DND-41 (cell line): ENCODE measurements around the gene MAGEF1.

Source experiments
- ATAC-seq: fragments of 200-7000 bp; cut with Tn5 transposase; 3 replicates; pipeline ENCODE4 v1.9.1; 2021; ENCODE audit warnings: low read depth; ENCODE audit not compliant: insufficient read depth
- DNase-seq: peaks from one replicate; pipeline ENCODE4 v3.0.0-alpha.2; 2020
- H2AFZ ChIP-seq: 2 replicates; pipeline ENCODE4 v1.6.0; 2012; ENCODE audit warnings: low read depth, low read length
- H3K27ac ChIP-seq: 2 replicates; pipeline ENCODE4 v1.5.1; 2012; ENCODE audit warnings: low read length, inconsistent platforms
- H3K27me3 ChIP-seq: fragments of 200-600 bp; sonication (generic); 2 replicates; pipeline ENCODE4 v1.6.0; 2012; ENCODE audit warnings: low read length, mild to moderate bottlenecking, inconsistent platforms; ENCODE audit not compliant: insufficient read depth, poor library complexity
- H3K36me3 ChIP-seq: 2 replicates; pipeline ENCODE4 v1.5.1; 2012; ENCODE audit warnings: low read length, inconsistent platforms; ENCODE audit not compliant: insufficient read depth
- H3K4me1 ChIP-seq: 2 replicates; pipeline ENCODE4 v1.5.1; 2012; ENCODE audit warnings: mild to moderate bottlenecking, low read length; ENCODE audit not compliant: insufficient read depth
- H3K4me2 ChIP-seq: 2 replicates; pipeline ENCODE4 v1.6.0; 2012; ENCODE audit warnings: mild to moderate bottlenecking, moderate library complexity, low read length, inconsistent platforms; ENCODE audit not compliant: insufficient read depth
- H3K4me3 ChIP-seq, 2 experiments: fragments of 200-600 bp in 1 of 2; shearing (Covaris generic) in 1 of 2; 2 replicates each; pipeline ENCODE4 v1.5.1; 2012 to 2016; ENCODE audit warnings: inconsistent platforms in 2 of 2, low read length in 2 of 2, mild to moderate bottlenecking in 2 of 2, low read depth in 1 of 2, moderate library complexity in 1 of 2
- H3K79me2 ChIP-seq: 2 replicates; pipeline ENCODE4 v1.6.0; 2012; ENCODE audit warnings: low read length, inconsistent platforms; ENCODE audit not compliant: insufficient read depth
- H3K9ac ChIP-seq: 2 replicates; pipeline ENCODE4 v1.6.0; 2012; ENCODE audit warnings: low read depth, mild to moderate bottlenecking, inconsistent platforms, low read length, moderate library complexity
- H3K9me3 ChIP-seq: 2 replicates; pipeline ENCODE4 v1.5.1; 2012; ENCODE audit warnings: low read length, moderate library complexity, mild to moderate bottlenecking, inconsistent platforms; ENCODE audit not compliant: insufficient read depth, severe bottlenecking
- H4K20me1 ChIP-seq: 2 replicates; pipeline ENCODE4 v1.6.0; 2012; ENCODE audit warnings: low read length; ENCODE audit not compliant: insufficient read depth
- EZH2 ChIP-seq: IDR thresholded peaks from 3 replicates; pipeline ENCODE4 v1.6.1; 2012; ENCODE audit warnings: borderline replicate concordance, low read depth, mild to moderate bottlenecking, moderate library complexity, low read length, inconsistent platforms; ENCODE audit not compliant: severe bottlenecking
- TF ChIP-seq, protein P1 (sequence below): IDR thresholded peaks from 2 replicates; pipeline ENCODE4 v1.5.1; 2012; ENCODE audit warnings: borderline replicate concordance, low read length, moderate library complexity, mild to moderate bottlenecking; ENCODE audit not compliant: poor library complexity, severe bottlenecking; ENCODE audit errors: extremely low read depth

The MAGEF1 gene

GRCh38 chr3:184738982-184739381, 27.1 kb upstream of the MAGEF1 start:
- TF ChIP-seq, protein P1, sequence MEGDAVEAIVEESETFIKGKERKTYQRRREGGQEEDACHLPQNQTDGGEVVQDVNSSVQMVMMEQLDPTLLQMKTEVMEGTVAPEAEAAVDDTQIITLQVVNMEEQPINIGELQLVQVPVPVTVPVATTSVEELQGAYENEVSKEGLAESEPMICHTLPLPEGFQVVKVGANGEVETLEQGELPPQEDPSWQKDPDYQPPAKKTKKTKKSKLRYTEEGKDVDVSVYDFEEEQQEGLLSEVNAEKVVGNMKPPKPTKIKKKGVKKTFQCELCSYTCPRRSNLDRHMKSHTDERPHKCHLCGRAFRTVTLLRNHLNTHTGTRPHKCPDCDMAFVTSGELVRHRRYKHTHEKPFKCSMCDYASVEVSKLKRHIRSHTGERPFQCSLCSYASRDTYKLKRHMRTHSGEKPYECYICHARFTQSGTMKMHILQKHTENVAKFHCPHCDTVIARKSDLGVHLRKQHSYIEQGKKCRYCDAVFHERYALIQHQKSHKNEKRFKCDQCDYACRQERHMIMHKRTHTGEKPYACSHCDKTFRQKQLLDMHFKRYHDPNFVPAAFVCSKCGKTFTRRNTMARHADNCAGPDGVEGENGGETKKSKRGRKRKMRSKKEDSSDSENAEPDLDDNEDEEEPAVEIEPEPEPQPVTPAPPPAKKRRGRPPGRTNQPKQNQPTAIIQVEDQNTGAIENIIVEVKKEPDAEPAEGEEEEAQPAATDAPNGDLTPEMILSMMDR = no peak
- no peak for ATAC-seq

DNA sequence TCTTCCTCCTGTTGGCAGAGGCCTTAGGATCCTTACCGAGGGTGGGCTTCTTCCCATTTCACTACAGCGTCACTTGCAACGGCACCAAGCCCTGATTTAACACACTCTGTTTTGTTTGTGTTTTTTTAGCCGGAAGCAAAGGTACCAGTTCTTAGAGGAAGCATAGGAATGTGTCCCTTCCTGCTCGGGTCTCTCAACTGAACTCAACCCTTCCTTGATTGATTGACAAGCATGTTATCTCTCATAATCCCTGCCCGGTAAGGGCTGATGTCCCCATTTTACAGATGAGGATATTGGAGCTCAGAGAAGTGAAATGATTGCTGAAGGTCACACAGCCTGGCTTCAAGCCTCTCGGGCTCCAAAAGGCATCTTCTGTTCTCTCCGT, 26.6 kb upstream of the MAGEF1 start:
- Histone ChIP-seq H3K79me2 (no peaks in the 10 kb centered on the region), H3K4me3 (no peak overlapping the region), H4K20me1 (no peaks in the 10 kb centered on the region), H3K27ac (no peak overlapping the region), H3K27me3 (peaks cover 12% of the 10 kb centered on the region), H3K9ac (no peak overlapping the region), H3K36me3 (no peaks in the 10 kb centered on the region), H2AFZ (no peak overlapping the region), H3K9me3 (no peaks in the 10 kb centered on the region), H3K4me2 (no peak overlapping the region), H3K4me1 (no peaks in the 10 kb centered on the region)
- DNase-seq (no peak), ATAC-seq (no peak)
- TF ChIP-seq EZH2 = no peak
- TF ChIP-seq, protein P1 = no peak

More at GRCh38 chr3:184738982-184739381, 27.1 kb upstream of the MAGEF1 start:
- no peak overlapping the region for H3K4me3 ChIP-seq
- no peaks in the 10 kb centered on the region for H3K79me2 ChIP-seq
- H2AFZ ChIP-seq = no peak overlapping the region
- no peaks in the 10 kb centered on the region for H3K36me3 ChIP-seq
- H3K4me1 ChIP-seq = no peaks in the 10 kb centered on the region
- no peak for DNase-seq
- no peak overlapping the region for H3K9ac ChIP-seq
- no peak overlapping the region for H3K4me2 ChIP-seq
- no peaks in the 10 kb centered on the region for H3K9me3 ChIP-seq
- H3K27me3 ChIP-seq = peaks cover 12% of the 10 kb centered on the region
- no peak overlapping the region for H3K27ac ChIP-seq
- H4K20me1 ChIP-seq = no peaks in the 10 kb centered on the region

DNA sequence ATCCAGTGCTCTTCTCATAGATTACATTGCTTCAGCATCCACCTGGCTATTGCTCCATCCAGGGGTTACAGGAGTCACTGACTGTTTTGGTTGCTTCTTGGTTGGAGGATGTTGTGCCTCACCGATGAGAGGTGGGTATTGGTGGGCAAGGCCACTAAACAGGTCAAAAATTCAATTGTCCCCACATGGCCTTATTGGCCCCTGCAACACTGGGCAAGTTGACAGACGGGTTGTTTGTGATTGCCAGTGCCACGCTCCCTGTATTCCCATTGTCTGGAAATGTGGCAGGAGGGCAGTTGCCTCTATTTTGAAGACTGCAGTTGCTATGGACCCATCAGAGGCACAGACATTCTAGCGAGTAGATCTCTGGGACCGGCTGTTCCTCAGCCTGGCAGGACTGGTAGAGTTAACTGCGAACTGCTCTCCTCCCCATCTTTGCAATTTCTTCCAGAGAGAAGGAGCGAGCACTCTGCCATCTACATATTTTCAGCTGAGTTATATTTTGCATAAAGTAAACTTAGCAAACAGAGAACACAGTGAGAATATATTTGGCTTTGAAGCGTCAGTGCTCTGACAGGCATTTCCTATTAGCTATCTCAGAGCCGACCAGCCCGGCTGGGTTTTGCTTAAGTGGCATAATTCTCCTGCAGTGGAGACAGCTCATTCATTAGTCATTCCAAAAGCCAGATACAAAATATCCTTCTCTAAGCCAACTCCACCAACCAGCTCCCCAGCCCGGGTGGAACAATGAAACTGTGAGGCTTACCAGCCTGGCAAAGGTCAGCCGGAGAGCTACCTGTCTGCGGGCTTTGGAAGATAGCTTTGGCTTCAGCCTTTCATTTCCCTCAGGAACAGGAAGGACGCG, 26.0 kb upstream of the MAGEF1 start:
- Histone ChIP-seq H3K4me3 (no peak overlapping the region), H3K79me2 (no peaks in the 10 kb centered on the region), H3K4me2 (no peak overlapping the region), H3K27ac (no peak overlapping the region), H3K9me3 (no peaks in the 10 kb centered on the region), H4K20me1 (no peaks in the 10 kb centered on the region), H2AFZ (no peak overlapping the region), H3K36me3 (no peaks in the 10 kb centered on the region), H3K9ac (no peak overlapping the region), H3K27me3 (peaks cover 8% of the 10 kb centered on the region), H3K4me1 (no peaks in the 10 kb centered on the region)
- no peak for TF ChIP-seq EZH2
- TF ChIP-seq, protein P1 = no peak
- DNase-seq (no peak), ATAC-seq (no peak)
